ENCODE measurements around the gene TTC3. TPM values are rescaled to one million over a fixed set of nuclear protein-coding genes. Genes with fewer than 3 reads are reported as not detected.
A peak's percentile ranks its signal among the peaks of the same experiment; 100 is the strongest.
"Not testable (repeated sequence)": the region's sequence is repeated elsewhere in the genome, so short reads cannot be mapped to it uniquely, and the experiment has no call there.

The TTC3 gene
- total and polyA plus RNA-seq, 2 donors, result 56.5 to 670 TPM

- 44% methylated on average over 6 of the region's 6 CpGs for WGBS
These were observed 27.5 kb upstream of the TTC3 start for GRCh38 chr21:37045556-37045955.

GRCh38 chr21:37047079-37047478 is 26.0 kb upstream of the TTC3 start:
- Histone ChIP-seq H3K27ac (ENCODE audit: low read depth) (no peak overlapping the region), H3K4me1 (ENCODE audit: insufficient read depth) (no peaks in the 10 kb centered on the region), H3K36me3 (ENCODE audit: insufficient read depth) (no peaks in the 10 kb centered on the region), H3K4me3 (ENCODE audit: low read depth, low read length) (no peak overlapping the region)
- WGBS, result 90% methylated on average over 4 of the region's 4 CpGs
- no peak for DNase-seq (ENCODE audit: extremely low spot score)

More at GRCh38 chr21:37045556-37045955, 27.5 kb upstream of the TTC3 start:
- Histone ChIP-seq H3K4me3 (ENCODE audit: low read depth, low read length) (no peak overlapping the region), H3K4me1 (ENCODE audit: insufficient read depth) (no peaks in the 10 kb centered on the region), H3K27ac (ENCODE audit: low read depth) (no peak overlapping the region), H3K36me3 (ENCODE audit: insufficient read depth) (no peaks in the 10 kb centered on the region)
- no peak for DNase-seq (ENCODE audit: extremely low spot score)

- not testable (repeated sequence) for H3K4me1 ChIP-seq (ENCODE audit: insufficient read depth); DNase-seq (ENCODE audit: extremely low spot score); H3K27ac ChIP-seq (ENCODE audit: low read depth); H3K36me3 ChIP-seq (ENCODE audit: insufficient read depth); H3K4me3 ChIP-seq (ENCODE audit: low read depth, low read length)
- WGBS, result 95% methylated on average over 3 of the region's 3 CpGs
These were observed 23.3 kb upstream of the TTC3 start for GRCh38 chr21:37049741-37050140.

GRCh38 chr21:37055271-37055855 is 17.7 kb upstream of the TTC3 start:
- DNase-seq (ENCODE audit: extremely low spot score), result no peak
- H3K4me3 ChIP-seq (ENCODE audit: low read depth, low read length), result no peak overlapping the region
- WGBS, result 70% methylated on average over 2 of the region's 2 CpGs
- H3K36me3 ChIP-seq (ENCODE audit: insufficient read depth), result no peaks in the 10 kb centered on the region
- H3K27ac ChIP-seq (ENCODE audit: low read depth), result no peak overlapping the region
- H3K4me1 ChIP-seq (ENCODE audit: insufficient read depth), result no peaks in the 10 kb centered on the region

GRCh38 chr21:37057614-37058013 is 15.4 kb upstream of the TTC3 start:
- no peaks in the 10 kb centered on the region for H3K4me1 ChIP-seq (ENCODE audit: insufficient read depth)
- DNase-seq (ENCODE audit: extremely low spot score), result no peak
- H3K4me3 ChIP-seq (ENCODE audit: low read depth, low read length), result no peak overlapping the region
- H3K27ac ChIP-seq (ENCODE audit: low read depth), result no peak overlapping the region
- H3K36me3 ChIP-seq (ENCODE audit: insufficient read depth), result no peaks in the 10 kb centered on the region
- WGBS, result 96% methylated on average over 7 of the region's 7 CpGs

- 64% methylated on average over 2 of the region's 2 CpGs for WGBS
- no peaks in the 10 kb centered on the region for H3K4me1 ChIP-seq (ENCODE audit: insufficient read depth)
- no peak overlapping the region for H3K27ac ChIP-seq (ENCODE audit: low read depth)
- DNase-seq (ENCODE audit: extremely low spot score), result no peak
- H3K36me3 ChIP-seq (ENCODE audit: insufficient read depth), result no peaks in the 10 kb centered on the region
- no peak overlapping the region for H3K4me3 ChIP-seq (ENCODE audit: low read depth, low read length)
These were observed 14.8 kb upstream of the TTC3 start for GRCh38 chr21:37058261-37058660.

- Histone ChIP-seq H3K4me3 (ENCODE audit: low read depth, low read length) (no peak overlapping the region), H3K4me1 (ENCODE audit: insufficient read depth) (no peaks in the 10 kb centered on the region), H3K36me3 (ENCODE audit: insufficient read depth) (no peaks in the 10 kb centered on the region), H3K27ac (ENCODE audit: low read depth) (no peak overlapping the region)
- DNase-seq (ENCODE audit: extremely low spot score), result no peak
- WGBS, result 63% methylated on average over 5 of the region's 5 CpGs
These were observed 13.9 kb upstream of the TTC3 start for GRCh38 chr21:37059181-37059580.

GRCh38 chr21:37060296-37060695 is 12.8 kb upstream of the TTC3 start:
- Histone ChIP-seq H3K27ac (ENCODE audit: low read depth) (no peak overlapping the region), H3K36me3 (ENCODE audit: insufficient read depth) (no peaks in the 10 kb centered on the region), H3K4me3 (ENCODE audit: low read depth, low read length) (no peak overlapping the region), H3K4me1 (ENCODE audit: insufficient read depth) (no peaks in the 10 kb centered on the region)
- 58% methylated on average over 1 of the region's 1 CpG for WGBS
- peak; percentile 63 for DNase-seq (ENCODE audit: extremely low spot score)

GRCh38 chr21:37061926-37062592 is 11.0 kb upstream of the TTC3 start:
- Histone ChIP-seq H3K4me3 (ENCODE audit: low read depth, low read length) (no peak overlapping the region), H3K36me3 (ENCODE audit: insufficient read depth) (peaks cover 2% of the 10 kb centered on the region), H3K4me1 (ENCODE audit: insufficient read depth) (no peaks in the 10 kb centered on the region), H3K27ac (ENCODE audit: low read depth) (no peak overlapping the region)
- DNase-seq (ENCODE audit: extremely low spot score), result no peak
- 70% methylated on average over 7 of the region's 7 CpGs for WGBS

- 78% methylated on average over 6 of the region's 6 CpGs for WGBS
- DNase-seq (ENCODE audit: extremely low spot score), result no peak
- Histone ChIP-seq H3K36me3 (ENCODE audit: insufficient read depth) (peaks cover 3% of the 10 kb centered on the region), H3K27ac (ENCODE audit: low read depth) (no peak overlapping the region), H3K4me1 (ENCODE audit: insufficient read depth) (no peaks in the 10 kb centered on the region), H3K4me3 (ENCODE audit: low read depth, low read length) (no peak overlapping the region)
These were observed 10.5 kb upstream of the TTC3 start for GRCh38 chr21:37062593-37062935.

- no peak for DNase-seq (ENCODE audit: extremely low spot score)
- Histone ChIP-seq H3K27ac (ENCODE audit: low read depth) (no peak overlapping the region), H3K36me3 (ENCODE audit: insufficient read depth) (peaks cover 3% of the 10 kb centered on the region), H3K4me3 (ENCODE audit: low read depth, low read length) (no peak overlapping the region), H3K4me1 (ENCODE audit: insufficient read depth) (no peaks in the 10 kb centered on the region)
- 71% methylated on average over 1 of the region's 1 CpG for WGBS
These were observed 9.6 kb upstream of the TTC3 start for GRCh38 chr21:37063433-37063832.

- Histone ChIP-seq H3K36me3 (ENCODE audit: insufficient read depth) (peaks cover 3% of the 10 kb centered on the region), H3K4me1 (ENCODE audit: insufficient read depth) (no peaks in the 10 kb centered on the region), H3K27ac (ENCODE audit: low read depth) (no peak overlapping the region), H3K4me3 (ENCODE audit: low read depth, low read length) (no peak overlapping the region)
- DNase-seq (ENCODE audit: extremely low spot score), result no peak
These were observed 8.2 kb upstream of the TTC3 start for GRCh38 chr21:37064841-37065240.

GRCh38 chr21:37065561-37066177 is 7.4 kb upstream of the TTC3 start:
- Histone ChIP-seq H3K27ac (ENCODE audit: low read depth) (no peak overlapping the region), H3K36me3 (ENCODE audit: insufficient read depth) (peaks cover 3% of the 10 kb centered on the region), H3K4me3 (ENCODE audit: low read depth, low read length) (no peak overlapping the region), H3K4me1 (ENCODE audit: insufficient read depth) (no peaks in the 10 kb centered on the region)
- no peak for DNase-seq (ENCODE audit: extremely low spot score)
- WGBS, result 88% methylated on average over 9 of the region's 9 CpGs

GRCh38 chr21:37071561-37072273 is 1.3 kb upstream of the TTC3 start:
- peaks cover 3% of the 10 kb centered on the region for H3K36me3 ChIP-seq (ENCODE audit: insufficient read depth)
- peak overlapping the region; percentile 69 for H3K4me3 ChIP-seq (ENCODE audit: low read depth, low read length)
- H3K4me1 ChIP-seq (ENCODE audit: insufficient read depth), result no peaks in the 10 kb centered on the region
- WGBS, result 14% methylated on average over 12 of the region's 12 CpGs
- no peak for DNase-seq (ENCODE audit: extremely low spot score)
- H3K27ac ChIP-seq (ENCODE audit: low read depth), result peak overlapping the region; percentile 99

All from urinary bladder (tissue), 4 donors.